ENCODE results near the gene HYAL3. TPM values are rescaled to one million over a fixed set of nuclear protein-coding genes. Genes with fewer than 3 reads are reported as not detected.

Gene HYAL3
- polyA plus RNA-seq, 1 experiment = 8.5 TPM

GRCh38 chr3:50260942-50261441 lies 38.2 kb downstream of the HYAL3 start:
- CTCF ChIA-PET = interaction anchor here (1.6 to 13.0 kb wide), 5 partner anchors 10 to 63 kb away, joined by 12 to 114 read pairs (median 51); partner anchors contain the start of gene SEMA3B
- H3K4me3 ChIP-seq (ENCODE audit: low read depth, low read length) = peak overlapping the region; percentile 51
- DNase-seq (ENCODE audit: low read depth) = no peak
- peaks cover 26% of the 10 kb centered on the region for H3K36me3 ChIP-seq (ENCODE audit: control insufficient read depth, insufficient read depth, low read length)
- POLR2A ChIA-PET = no interaction called here
- TF ChIP-seq CTCF (IDR thresholded peaks at IDR 0.05; ENCODE audit: insufficient read depth, low read depth, low read length) = no peak
- no peaks in the 10 kb centered on the region for H3K27me3 ChIP-seq (ENCODE audit: control insufficient read depth, insufficient read depth, low read length)

- H3K36me3 ChIP-seq (ENCODE audit: control insufficient read depth, insufficient read depth, low read length) = peaks cover 29% of the 10 kb centered on the region
- peak overlapping the region; percentile 51 for H3K4me3 ChIP-seq (ENCODE audit: low read depth, low read length)
- no peaks in the 10 kb centered on the region for H3K27me3 ChIP-seq (ENCODE audit: control insufficient read depth, insufficient read depth, low read length)
- DNase-seq (ENCODE audit: low read depth) = no peak
- CTCF ChIA-PET = interaction anchor here (0.6 to 13.0 kb wide), 25 partner anchors 9 to 77 kb away, joined by 3 to 114 read pairs (median 5); partner anchors contain the start of genes IFRD2, LSMEM2, SEMA3B and TUSC2
- POLR2A ChIA-PET = interaction anchor here (1.0 kb wide), 1 partner anchor 25 kb away, joined by 4 read pairs; no protein-coding TSS in a partner anchor
- TF ChIP-seq CTCF (IDR thresholded peaks at IDR 0.05; ENCODE audit: insufficient read depth, low read depth, low read length) = peak; percentile 67
Measured at GRCh38 chr3:50260027-50260941, 38.9 kb downstream of the HYAL3 start.

GRCh38 chr3:50259432-50260026 lies 39.7 kb downstream of the HYAL3 start:
- ChIA-PET POLR2A (interaction anchor here (0.9 to 1.0 kb wide), 2 partner anchors 13 to 24 kb away, joined by 3 to 4 read pairs; no protein-coding TSS in a partner anchor), CTCF (interaction anchor here (0.8 to 13.0 kb wide), 25 partner anchors 8 to 78 kb away, joined by 3 to 114 read pairs (median 5); partner anchors contain the start of genes HYAL3, IFRD2, LSMEM2 and NAA80)
- H3K27me3 ChIP-seq (ENCODE audit: control insufficient read depth, insufficient read depth, low read length) = no peaks in the 10 kb centered on the region
- no peak overlapping the region for H3K4me3 ChIP-seq (ENCODE audit: low read depth, low read length)
- no peak for DNase-seq (ENCODE audit: low read depth)
- H3K36me3 ChIP-seq (ENCODE audit: control insufficient read depth, insufficient read depth, low read length) = peaks cover 33% of the 10 kb centered on the region
- no peak for TF ChIP-seq CTCF (IDR thresholded peaks at IDR 0.05; ENCODE audit: insufficient read depth, low read depth, low read length)

- POLR2A ChIA-PET = interaction anchor here (0.6 to 0.9 kb wide), 2 partner anchors 12 to 280 kb away, joined by 3 to 8 read pairs; no protein-coding TSS in a partner anchor
Measured at GRCh38 chr3:50258979-50259378, 40.2 kb downstream of the HYAL3 start.

More at GRCh38 chr3:50258979-50259378, 40.2 kb downstream of the HYAL3 start:
- TF ChIP-seq CTCF (IDR thresholded peaks at IDR 0.05; ENCODE audit: insufficient read depth, low read depth, low read length) = no peak
- CTCF ChIA-PET = interaction anchor here (0.9 to 13.0 kb wide), 17 partner anchors 8 to 75 kb away, joined by 3 to 114 read pairs (median 9); partner anchors contain the start of genes HYAL3, NAA80 and SEMA3B
- no peak for DNase-seq (ENCODE audit: low read depth)
- Histone ChIP-seq H3K4me3 (ENCODE audit: low read depth, low read length) (no peak overlapping the region), H3K27me3 (ENCODE audit: control insufficient read depth, insufficient read depth, low read length) (no peaks in the 10 kb centered on the region), H3K36me3 (ENCODE audit: control insufficient read depth, insufficient read depth, low read length) (peaks cover 37% of the 10 kb centered on the region)

Data from BJ (cell line).